Muscle layer of duodenum (tissue), 2 donors: ENCODE results near the gene FILIP1.

Experiments used
- H3K27ac ChIP-seq: one replicate; pipeline ENCODE4 v1.7.0; 2013; ENCODE audit warnings: mild to moderate bottlenecking, low read length
- H3K27me3 ChIP-seq: one replicate; pipeline ENCODE4 v1.7.0; 2013; ENCODE audit warnings: low read depth, mild to moderate bottlenecking, control low read depth, low read length
- H3K36me3 ChIP-seq, 2 donors: one replicate each; pipeline ENCODE4 v1.7.0; 2013; ENCODE audit warnings: low read length in 2 of 2, control low read depth in 1 of 2, mild to moderate bottlenecking in 1 of 2; ENCODE audit not compliant: insufficient read depth in 2 of 2, control insufficient read depth in 1 of 2
- H3K4me1 ChIP-seq, 2 donors: one replicate each; pipeline ENCODE4 v1.7.0; 2013; ENCODE audit warnings: low read length in 2 of 2, mild to moderate bottlenecking in 2 of 2, control low read depth in 1 of 2, moderate library complexity in 1 of 2; ENCODE audit not compliant: insufficient read depth in 2 of 2, control insufficient read depth in 1 of 2
- H3K4me3 ChIP-seq, 2 donors: one replicate each; pipeline ENCODE4 v1.7.0; 2013; ENCODE audit warnings: low read length in 2 of 2, low read depth in 1 of 2, mild to moderate bottlenecking in 1 of 2
- H3K9me3 ChIP-seq, 2 donors: one replicate each; pipeline ENCODE4 v1.7.0; 2013; ENCODE audit warnings: low read length in 2 of 2, control low read depth in 1 of 2, mild to moderate bottlenecking in 1 of 2; ENCODE audit not compliant: control insufficient read depth in 1 of 2
- donor health status: healthy.

FILIP1 gene

DNA sequence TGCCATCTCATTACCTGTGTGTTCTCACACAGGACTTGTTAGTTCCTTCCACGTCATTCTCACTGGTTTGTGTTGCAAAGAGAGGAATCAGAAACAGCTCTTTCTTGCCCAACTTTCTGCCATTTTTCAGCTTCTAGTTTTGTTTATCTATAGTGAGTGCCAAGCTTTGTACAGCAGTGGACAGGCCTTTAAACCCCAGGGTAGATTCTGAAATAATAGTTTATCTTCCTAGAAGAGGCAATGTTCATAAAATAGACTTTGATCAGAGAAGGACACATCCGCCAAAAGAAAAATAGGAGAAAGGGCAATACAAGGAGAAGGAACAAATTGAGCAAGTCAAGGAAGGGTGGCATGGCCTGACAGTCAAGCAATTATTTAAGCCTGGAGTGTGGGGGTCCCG is 191.3 kb downstream of the FILIP1 start:
- Histone ChIP-seq H3K36me3 (no peaks in the 10 kb centered on the region), H3K27me3 (no peaks in the 10 kb centered on the region), H3K4me1 (peaks cover 0 to 12% of the 10 kb centered on the region in 2 donors), H3K27ac (no peak overlapping the region), H3K9me3 (no peaks in the 10 kb centered on the region), H3K4me3 (no peak overlapping the region)

DNA sequence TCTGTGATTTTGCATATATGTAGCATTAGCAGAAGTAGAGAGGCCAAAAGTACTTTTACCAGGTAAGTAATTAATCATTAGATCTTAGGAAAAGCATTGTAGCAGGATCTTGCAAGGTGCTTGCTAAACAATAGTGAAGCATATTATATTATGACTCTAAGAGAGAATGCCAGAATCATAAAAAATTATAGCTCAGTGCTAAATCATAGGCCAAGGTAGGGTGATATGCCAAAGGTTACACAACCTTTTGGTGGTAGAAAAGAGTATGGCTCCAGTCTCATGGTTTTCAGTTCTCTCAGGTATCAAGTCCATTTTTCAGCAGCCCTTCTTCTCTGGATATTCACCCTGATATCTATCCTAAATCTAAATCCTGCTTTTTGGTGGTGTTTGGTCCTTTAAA is 192.1 kb downstream of the FILIP1 start:
- Histone ChIP-seq H3K27ac (no peak overlapping the region), H3K36me3 (no peaks in the 10 kb centered on the region), H3K4me1 (peaks cover 0 to 12% of the 10 kb centered on the region in 2 donors), H3K9me3 (no peaks in the 10 kb centered on the region), H3K27me3 (no peaks in the 10 kb centered on the region), H3K4me3 (no peak overlapping the region)

DNA sequence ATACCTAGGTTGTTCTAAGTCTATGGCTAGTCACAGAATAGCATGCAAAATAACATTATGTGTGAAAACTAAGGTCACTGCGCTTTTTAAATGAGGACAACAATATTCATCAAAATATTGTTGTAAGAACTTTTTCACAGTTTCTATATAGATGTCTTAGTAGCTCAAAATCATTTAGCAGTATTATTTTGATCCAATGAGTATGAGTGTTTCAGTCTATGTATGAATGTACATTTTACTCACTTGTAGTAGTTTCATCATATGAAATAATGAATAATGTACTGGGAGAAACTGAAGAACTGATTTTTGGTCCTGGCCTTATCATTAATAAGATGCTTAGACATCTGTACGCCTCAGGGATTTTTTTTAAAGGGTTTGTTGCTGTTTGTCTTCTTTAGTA is 192.5 kb downstream of the FILIP1 start:
- peaks cover 0 to 12% of the 10 kb centered on the region in 2 donors for H3K4me1 ChIP-seq
- H3K9me3 ChIP-seq, result no peaks in the 10 kb centered on the region
- H3K27ac ChIP-seq, result no peak overlapping the region
- H3K4me3 ChIP-seq, result no peak overlapping the region
- no peaks in the 10 kb centered on the region for H3K27me3 ChIP-seq
- no peaks in the 10 kb centered on the region for H3K36me3 ChIP-seq

- H3K4me3 ChIP-seq, result no peak overlapping the region
- no peaks in the 10 kb centered on the region for H3K9me3 ChIP-seq
- H3K36me3 ChIP-seq, result no peaks in the 10 kb centered on the region
- peaks cover 0 to 12% of the 10 kb centered on the region in 2 donors for H3K4me1 ChIP-seq
- H3K27ac ChIP-seq, result no peak overlapping the region
- no peaks in the 10 kb centered on the region for H3K27me3 ChIP-seq
Observed at GRCh38 chr6:75300531-75300855, 193.1 kb downstream of the FILIP1 start.

DNA sequence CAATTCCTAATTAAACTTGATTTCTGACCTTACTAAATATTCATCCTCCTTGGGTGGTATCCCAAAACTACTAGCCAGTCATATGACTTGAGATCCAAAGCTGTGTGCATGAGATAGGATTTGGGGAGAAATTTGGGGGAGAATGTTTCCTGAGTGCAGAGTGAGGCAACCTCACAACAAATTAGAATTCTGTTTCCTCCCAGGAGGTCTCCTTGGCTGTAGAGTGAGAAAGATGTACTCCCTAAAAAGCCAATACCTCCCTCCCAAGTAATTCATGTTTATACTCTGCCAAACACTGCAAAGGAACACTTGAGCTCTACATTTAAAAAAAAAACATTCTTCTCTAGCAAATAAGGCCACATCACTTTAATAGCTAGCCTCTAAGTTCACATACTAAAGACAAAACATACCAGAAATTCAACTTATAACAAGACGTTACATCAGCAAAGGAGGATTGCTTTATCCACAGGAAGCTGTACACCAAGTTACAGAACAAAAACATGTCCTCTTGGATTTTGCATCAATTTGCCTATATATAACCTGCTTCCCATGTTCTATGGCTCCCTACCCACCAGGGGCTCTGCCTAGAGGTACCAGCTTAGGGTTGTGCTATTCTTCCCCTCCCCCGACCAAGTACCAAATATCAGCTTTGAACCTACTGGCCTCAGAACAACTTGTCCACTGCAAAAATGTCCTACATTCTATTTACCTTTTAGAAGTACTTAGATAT is 193.6 kb downstream of the FILIP1 start:
- Histone ChIP-seq H3K27ac (no peak overlapping the region), H3K36me3 (no peaks in the 10 kb centered on the region), H3K4me3 (no peak overlapping the region), H3K27me3 (no peaks in the 10 kb centered on the region), H3K4me1 (peaks cover 0 to 12% of the 10 kb centered on the region in 2 donors), H3K9me3 (no peaks in the 10 kb centered on the region)

- Histone ChIP-seq H3K4me3 (no peak overlapping the region), H3K36me3 (no peaks in the 10 kb centered on the region), H3K27me3 (no peaks in the 10 kb centered on the region), H3K27ac (no peak overlapping the region), H3K9me3 (no peaks in the 10 kb centered on the region), H3K4me1 (peaks cover 0 to 12% of the 10 kb centered on the region in 2 donors)
Observed at GRCh38 chr6:75296811-75297779, 196.5 kb downstream of the FILIP1 start.

DNA sequence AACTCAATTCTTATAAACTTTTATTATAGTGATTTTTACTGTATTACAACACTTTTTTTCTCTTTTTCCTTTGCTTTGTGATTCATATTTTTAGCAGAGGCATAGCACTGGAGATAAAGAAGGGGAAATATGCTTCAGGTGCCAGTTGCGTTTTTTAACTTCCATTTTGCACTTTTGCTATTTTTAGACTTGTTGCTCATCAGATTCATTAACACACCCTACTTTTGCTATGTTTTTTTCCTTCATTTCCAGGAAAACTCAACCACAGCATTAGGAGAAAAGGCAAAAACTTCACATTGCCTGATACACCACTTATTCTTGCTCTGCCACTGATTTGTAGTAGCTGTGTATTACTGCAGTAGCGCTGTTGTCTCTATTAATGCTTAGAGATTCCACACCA is 201.0 kb downstream of the FILIP1 start:
- Histone ChIP-seq H3K4me1 (no peaks in the 10 kb centered on the region), H3K4me3 (no peak overlapping the region), H3K27ac (no peak overlapping the region), H3K27me3 (no peaks in the 10 kb centered on the region), H3K9me3 (no peaks in the 10 kb centered on the region), H3K36me3 (no peaks in the 10 kb centered on the region)

DNA sequence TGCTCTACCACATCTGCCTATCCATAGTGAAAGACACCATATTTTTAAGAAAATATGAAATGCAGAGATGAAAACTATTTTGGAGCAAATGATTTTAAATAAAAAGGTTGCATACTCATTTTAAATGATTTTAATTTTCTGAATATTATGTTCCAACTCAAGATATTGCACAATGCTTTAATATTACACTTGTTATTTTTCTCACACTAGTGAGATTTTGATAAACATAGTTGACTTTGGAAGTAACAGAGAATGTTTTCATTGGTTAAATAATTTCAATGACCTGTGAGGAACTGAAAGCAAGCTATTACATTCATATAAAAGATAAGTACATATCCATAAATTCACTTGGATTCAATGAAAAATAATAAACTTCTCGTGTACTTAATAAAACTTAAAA is 201.9 kb downstream of the FILIP1 start:
- Histone ChIP-seq H3K27ac (no peak overlapping the region), H3K36me3 (no peaks in the 10 kb centered on the region), H3K9me3 (no peaks in the 10 kb centered on the region), H3K4me3 (no peak overlapping the region), H3K4me1 (no peaks in the 10 kb centered on the region), H3K27me3 (no peaks in the 10 kb centered on the region)

- H3K9me3 ChIP-seq, result no peaks in the 10 kb centered on the region
- peaks cover 0 to under 1% of the 10 kb centered on the region in 2 donors for H3K4me1 ChIP-seq
- H3K27me3 ChIP-seq, result no peaks in the 10 kb centered on the region
- H3K4me3 ChIP-seq, result no peak overlapping the region
- H3K36me3 ChIP-seq, result no peaks in the 10 kb centered on the region
- H3K27ac ChIP-seq, result no peak overlapping the region
Observed at GRCh38 chr6:75291331-75291730, 202.3 kb downstream of the FILIP1 start.

DNA sequence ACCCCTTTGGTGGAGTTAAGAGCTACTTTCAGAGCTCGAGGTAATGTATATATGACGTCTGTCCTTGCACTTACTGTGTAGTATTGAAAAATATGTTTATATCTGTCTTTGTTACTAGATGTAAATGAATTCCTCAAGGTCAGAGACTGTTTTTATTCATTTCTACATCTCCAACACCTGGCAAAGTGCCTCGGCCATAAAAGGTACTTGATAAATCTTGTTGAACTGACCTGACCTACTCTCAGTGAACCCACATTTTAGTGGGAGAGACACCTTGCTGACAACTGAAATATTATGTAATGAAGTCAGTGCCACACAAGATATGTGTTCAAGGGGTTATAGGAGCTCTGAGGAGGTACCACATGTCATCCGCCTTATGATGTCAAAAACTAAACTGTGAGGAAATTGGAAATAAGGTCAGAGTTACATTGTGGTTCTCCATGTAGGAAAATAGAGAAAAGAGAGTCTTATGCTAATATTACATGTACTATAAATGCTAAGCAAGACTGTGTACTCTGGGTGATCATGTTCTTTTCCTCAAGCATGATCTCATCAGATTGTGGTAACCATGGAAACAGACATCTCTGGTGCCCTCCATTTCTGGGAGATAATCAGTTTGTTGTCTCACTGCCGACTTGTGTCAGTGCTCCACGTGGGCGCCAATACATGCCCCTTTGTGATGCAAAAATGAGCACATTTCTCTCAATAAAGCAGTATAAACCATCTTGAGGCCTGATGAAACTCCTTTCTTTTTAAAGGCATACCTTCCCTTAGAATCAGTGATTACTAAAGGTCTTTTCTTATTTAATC is 203.3 kb downstream of the FILIP1 start:
- H3K27me3 ChIP-seq, result no peaks in the 10 kb centered on the region
- no peaks in the 10 kb centered on the region for H3K36me3 ChIP-seq
- H3K27ac ChIP-seq, result no peak overlapping the region
- H3K9me3 ChIP-seq, result no peaks in the 10 kb centered on the region
- no peak overlapping the region for H3K4me3 ChIP-seq
- peaks cover 0 to 10% of the 10 kb centered on the region in 2 donors for H3K4me1 ChIP-seq

- Histone ChIP-seq H3K4me3 (no peak overlapping the region), H3K27ac (no peak overlapping the region), H3K9me3 (no peaks in the 10 kb centered on the region), H3K27me3 (no peaks in the 10 kb centered on the region), H3K36me3 (no peaks in the 10 kb centered on the region), H3K4me1 (peaks cover 0 to 14% of the 10 kb centered on the region in 2 donors)
Observed at GRCh38 chr6:75288023-75288422, 205.6 kb downstream of the FILIP1 start.
